HEK293 (cell line): ENCODE data around the gene ID1.

ENCODE experiments used
- CTCF ChIA-PET: fragments of 350-600 bp; formaldehyde crosslinking; extraction: SDS; loops from one replicate; lab custom pipeline; 2021; ENCODE audit warnings: antibody characterized with exemption; lab: Yijun Ruan, JAX
- POLR2A ChIA-PET: fragments of 300-600 bp; formaldehyde crosslinking; extraction: SDS; loops from one replicate; lab custom pipeline; 2020; ENCODE audit warnings: antibody characterized with exemption, inconsistent platforms; lab: Yijun Ruan, JAX
- H3K27ac ChIP-seq: fragments of 200-500 bp; sonication (Bioruptor generic); 2 replicates; pipeline ENCODE4 v1.5.1; 2014; ENCODE audit warnings: low read depth, low read length, control low read depth, inconsistent platforms; ENCODE audit errors: extremely low read depth
- H3K36me3 ChIP-seq, 2 experiments: fragments of 200-500 bp in 1 of 2; sonication (Bioruptor generic) in 1 of 2; 1 replicate in 1 of 2; 2 replicates in 1 of 2; pipeline ENCODE4 v1.5.1; 2014 to 2017; ENCODE audit warnings: inconsistent platforms in 2 of 2, low read length in 2 of 2; ENCODE audit not compliant: control insufficient read depth in 2 of 2, insufficient read depth in 1 of 2
- H3K4me1 ChIP-seq: fragments of 200-500 bp; sonication (Bioruptor generic); 2 replicates; pipeline ENCODE4 v1.5.1; 2014; ENCODE audit warnings: mild to moderate bottlenecking, low read length, inconsistent platforms; ENCODE audit not compliant: control insufficient read depth, insufficient read depth
- H3K4me3 ChIP-seq: 2 replicates; pipeline ENCODE4 v1.5.1; 2011; ENCODE audit warnings: low read depth, mild to moderate bottlenecking, control low read depth, low read length, moderate library complexity
- H3K9me3 ChIP-seq: fragments of 200-500 bp; sonication (Bioruptor generic); 2 replicates; pipeline ENCODE4 v1.5.1; 2014; ENCODE audit warnings: low read depth, low read length, inconsistent platforms; ENCODE audit not compliant: control insufficient read depth, insufficient read depth
- GLI4 ChIP-seq: fragments of 450-650 bp; formaldehyde crosslinking; IDR thresholded peaks from 2 replicates; pipeline ENCODE4 v1.5.1; 2016; ENCODE audit warnings: missing biosample characterization, missing genetic modification characterization
- KLF10 ChIP-seq: fragments of 450-650 bp; IDR thresholded peaks from 2 replicates; pipeline ENCODE4 v1.5.1; 2018; ENCODE audit warnings: missing biosample characterization, mild to moderate bottlenecking, missing genetic modification characterization
- PRDM1 ChIP-seq: fragments of 450-650 bp; formaldehyde crosslinking; IDR thresholded peaks from 2 replicates; pipeline ENCODE4; 2016; ENCODE audit warnings: missing biosample characterization, missing genetic modification characterization
- ZNF133 ChIP-seq: fragments of 450-650 bp; formaldehyde crosslinking; IDR thresholded peaks from 2 replicates; pipeline ENCODE4 v1.5.1; 2016; ENCODE audit warnings: missing biosample characterization, missing genetic modification characterization
- ZNF155 ChIP-seq: fragments of 450-650 bp; formaldehyde crosslinking; IDR thresholded peaks from 2 replicates; pipeline ENCODE4 v1.5.1; 2016; ENCODE audit warnings: missing biosample characterization, missing genetic modification characterization
- ZNF16 ChIP-seq: fragments of 450-650 bp; formaldehyde crosslinking; IDR thresholded peaks from 2 replicates; pipeline ENCODE4 v1.5.1; 2016; ENCODE audit warnings: low read depth, missing biosample characterization, missing genetic modification characterization
- ZNF169 ChIP-seq: fragments of 450-650 bp; formaldehyde crosslinking; IDR thresholded peaks from 2 replicates; pipeline ENCODE4 v1.5.1; 2016; ENCODE audit warnings: missing biosample characterization, missing genetic modification characterization
- ZNF19 ChIP-seq: fragments of 450-650 bp; formaldehyde crosslinking; IDR thresholded peaks from 2 replicates; pipeline ENCODE4; 2016; ENCODE audit warnings: missing biosample characterization, missing genetic modification characterization, low read depth
- ZNF302 ChIP-seq: fragments of 450-650 bp; formaldehyde crosslinking; IDR thresholded peaks from 2 replicates; pipeline ENCODE4 v1.5.1; 2016; ENCODE audit warnings: missing biosample characterization, missing genetic modification characterization, low read depth
- ZNF350 ChIP-seq: fragments of 450-650 bp; formaldehyde crosslinking; IDR thresholded peaks from 2 replicates; pipeline ENCODE4 v1.5.0; 2017; ENCODE audit warnings: missing biosample characterization, mild to moderate bottlenecking, missing genetic modification characterization
- ZNF404 ChIP-seq: fragments of 450-650 bp; formaldehyde crosslinking; IDR thresholded peaks from 2 replicates; pipeline ENCODE4 v1.5.1; 2017; ENCODE audit warnings: missing biosample characterization, missing genetic modification characterization
- ZNF776 ChIP-seq: fragments of 450-650 bp; formaldehyde crosslinking; IDR thresholded peaks from 2 replicates; pipeline ENCODE4 v1.5.0; 2017; ENCODE audit warnings: missing biosample characterization, missing genetic modification characterization, borderline replicate concordance
- ZNF777 ChIP-seq: fragments of 450-650 bp; formaldehyde crosslinking; IDR thresholded peaks from 2 replicates; pipeline ENCODE4 v1.5.1; 2017; ENCODE audit warnings: missing biosample characterization, missing genetic modification characterization, borderline replicate concordance
- ZXDB ChIP-seq: fragments of 450-650 bp; formaldehyde crosslinking; IDR thresholded peaks from 2 replicates; pipeline ENCODE4 v1.5.1; 2016; ENCODE audit warnings: missing biosample characterization, missing genetic modification characterization
- TF ChIP-seq, protein P1 (sequence below): fragments of 450-650 bp; formaldehyde crosslinking; IDR thresholded peaks from 2 replicates; pipeline ENCODE4 v1.5.1; 2016; ENCODE audit warnings: missing biosample characterization, missing genetic modification characterization, low read depth
- TF ChIP-seq, protein P2 (sequence below): fragments of 450-650 bp; formaldehyde crosslinking; conservative IDR thresholded peaks from 2 replicates; pipeline ENCODE4 v1.5.1; 2016; ENCODE audit warnings: low read depth, missing biosample characterization, missing genetic modification characterization
- TF ChIP-seq, protein P3 (sequence below): fragments of 450-650 bp; formaldehyde crosslinking; IDR thresholded peaks from 2 replicates; pipeline ENCODE4 v1.5.1; 2017; ENCODE audit warnings: missing biosample characterization, missing genetic modification characterization
- TF ChIP-seq, protein P4 (sequence below): fragments of 450-650 bp; IDR thresholded peaks from 2 replicates; pipeline ENCODE4 v1.5.1; 2018; ENCODE audit warnings: missing biosample characterization, missing genetic modification characterization
- TF ChIP-seq, protein P5 (sequence below): sonication (generic); formaldehyde crosslinking; IDR thresholded peaks from 2 replicates; pipeline ENCODE4 v1.8.1; 2022; ENCODE audit warnings: mild to moderate bottlenecking, moderate library complexity, missing genetic modification reagents
- TF ChIP-seq, protein P6 (sequence below): fragments of 450-650 bp; formaldehyde crosslinking; IDR thresholded peaks from 2 replicates; pipeline ENCODE4 v1.5.1; 2016; ENCODE audit warnings: missing biosample characterization, missing genetic modification characterization

The ID1 gene

DNA sequence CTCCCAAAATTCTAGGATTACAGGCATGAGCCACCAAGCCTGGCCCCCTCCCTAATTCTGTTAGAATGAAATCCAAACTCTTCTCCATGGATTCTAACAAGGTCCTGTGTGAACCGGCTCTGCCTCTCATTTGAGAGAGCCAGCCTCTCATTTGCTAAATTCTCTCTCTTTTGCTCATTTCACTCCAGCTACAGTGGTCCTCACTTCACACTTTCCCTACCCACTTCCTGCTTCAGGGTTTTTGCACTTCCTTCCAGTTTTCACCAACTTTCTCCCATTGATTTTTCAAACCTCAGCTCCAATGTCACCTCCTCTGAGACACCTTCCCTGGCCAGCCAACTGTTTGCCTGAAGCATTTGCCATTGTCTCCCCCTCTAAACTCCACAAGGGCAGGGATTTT lies 37.7 kb downstream of the ID1 start:
- TF ChIP-seq, protein P1, sequence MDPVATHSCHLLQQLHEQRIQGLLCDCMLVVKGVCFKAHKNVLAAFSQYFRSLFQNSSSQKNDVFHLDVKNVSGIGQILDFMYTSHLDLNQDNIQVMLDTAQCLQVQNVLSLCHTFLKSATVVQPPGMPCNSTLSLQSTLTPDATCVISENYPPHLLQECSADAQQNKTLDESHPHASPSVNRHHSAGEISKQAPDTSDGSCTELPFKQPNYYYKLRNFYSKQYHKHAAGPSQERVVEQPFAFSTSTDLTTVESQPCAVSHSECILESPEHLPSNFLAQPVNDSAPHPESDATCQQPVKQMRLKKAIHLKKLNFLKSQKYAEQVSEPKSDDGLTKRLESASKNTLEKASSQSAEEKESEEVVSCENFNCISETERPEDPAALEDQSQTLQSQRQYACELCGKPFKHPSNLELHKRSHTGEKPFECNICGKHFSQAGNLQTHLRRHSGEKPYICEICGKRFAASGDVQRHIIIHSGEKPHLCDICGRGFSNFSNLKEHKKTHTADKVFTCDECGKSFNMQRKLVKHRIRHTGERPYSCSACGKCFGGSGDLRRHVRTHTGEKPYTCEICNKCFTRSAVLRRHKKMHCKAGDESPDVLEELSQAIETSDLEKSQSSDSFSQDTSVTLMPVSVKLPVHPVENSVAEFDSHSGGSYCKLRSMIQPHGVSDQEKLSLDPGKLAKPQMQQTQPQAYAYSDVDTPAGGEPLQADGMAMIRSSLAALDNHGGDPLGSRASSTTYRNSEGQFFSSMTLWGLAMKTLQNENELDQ (tag by site-specific recombination) = no peak
- TF ChIP-seq PRDM1 = peak; percentile 97
- TF ChIP-seq ZNF776 = no peak
- no peak for TF ChIP-seq KLF10
- TF ChIP-seq, protein P2, sequence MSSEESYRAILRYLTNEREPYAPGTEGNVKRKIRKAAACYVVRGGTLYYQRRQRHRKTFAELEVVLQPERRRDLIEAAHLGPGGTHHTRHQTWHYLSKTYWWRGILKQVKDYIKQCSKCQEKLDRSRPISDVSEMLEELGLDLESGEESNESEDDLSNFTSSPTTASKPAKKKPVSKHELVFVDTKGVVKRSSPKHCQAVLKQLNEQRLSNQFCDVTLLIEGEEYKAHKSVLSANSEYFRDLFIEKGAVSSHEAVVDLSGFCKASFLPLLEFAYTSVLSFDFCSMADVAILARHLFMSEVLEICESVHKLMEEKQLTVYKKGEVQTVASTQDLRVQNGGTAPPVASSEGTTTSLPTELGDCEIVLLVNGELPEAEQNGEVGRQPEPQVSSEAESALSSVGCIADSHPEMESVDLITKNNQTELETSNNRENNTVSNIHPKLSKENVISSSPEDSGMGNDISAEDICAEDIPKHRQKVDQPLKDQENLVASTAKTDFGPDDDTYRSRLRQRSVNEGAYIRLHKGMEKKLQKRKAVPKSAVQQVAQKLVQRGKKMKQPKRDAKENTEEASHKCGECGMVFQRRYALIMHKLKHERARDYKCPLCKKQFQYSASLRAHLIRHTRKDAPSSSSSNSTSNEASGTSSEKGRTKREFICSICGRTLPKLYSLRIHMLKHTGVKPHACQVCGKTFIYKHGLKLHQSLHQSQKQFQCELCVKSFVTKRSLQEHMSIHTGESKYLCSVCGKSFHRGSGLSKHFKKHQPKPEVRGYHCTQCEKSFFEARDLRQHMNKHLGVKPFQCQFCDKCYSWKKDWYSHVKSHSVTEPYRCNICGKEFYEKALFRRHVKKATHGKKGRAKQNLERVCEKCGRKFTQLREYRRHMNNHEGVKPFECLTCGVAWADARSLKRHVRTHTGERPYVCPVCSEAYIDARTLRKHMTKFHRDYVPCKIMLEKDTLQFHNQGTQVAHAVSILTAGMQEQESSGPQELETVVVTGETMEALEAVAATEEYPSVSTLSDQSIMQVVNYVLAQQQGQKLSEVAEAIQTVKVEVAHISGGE (tag by site-specific recombination) = 0 out of 2 replicates have a peak, but pooled peaks have one; percentile 16
- TF ChIP-seq ZXDB (tag by site-specific recombination) = no peak
- TF ChIP-seq ZNF16 (tag by site-specific recombination) = no peak
- TF ChIP-seq, protein P3, sequence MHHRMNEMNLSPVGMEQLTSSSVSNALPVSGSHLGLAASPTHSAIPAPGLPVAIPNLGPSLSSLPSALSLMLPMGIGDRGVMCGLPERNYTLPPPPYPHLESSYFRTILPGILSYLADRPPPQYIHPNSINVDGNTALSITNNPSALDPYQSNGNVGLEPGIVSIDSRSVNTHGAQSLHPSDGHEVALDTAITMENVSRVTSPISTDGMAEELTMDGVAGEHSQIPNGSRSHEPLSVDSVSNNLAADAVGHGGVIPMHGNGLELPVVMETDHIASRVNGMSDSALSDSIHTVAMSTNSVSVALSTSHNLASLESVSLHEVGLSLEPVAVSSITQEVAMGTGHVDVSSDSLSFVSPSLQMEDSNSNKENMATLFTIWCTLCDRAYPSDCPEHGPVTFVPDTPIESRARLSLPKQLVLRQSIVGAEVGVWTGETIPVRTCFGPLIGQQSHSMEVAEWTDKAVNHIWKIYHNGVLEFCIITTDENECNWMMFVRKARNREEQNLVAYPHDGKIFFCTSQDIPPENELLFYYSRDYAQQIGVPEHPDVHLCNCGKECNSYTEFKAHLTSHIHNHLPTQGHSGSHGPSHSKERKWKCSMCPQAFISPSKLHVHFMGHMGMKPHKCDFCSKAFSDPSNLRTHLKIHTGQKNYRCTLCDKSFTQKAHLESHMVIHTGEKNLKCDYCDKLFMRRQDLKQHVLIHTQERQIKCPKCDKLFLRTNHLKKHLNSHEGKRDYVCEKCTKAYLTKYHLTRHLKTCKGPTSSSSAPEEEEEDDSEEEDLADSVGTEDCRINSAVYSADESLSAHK (tag by site-specific recombination) = no peak
- no peak for TF ChIP-seq ZNF155 (tag by site-specific recombination)
- TF ChIP-seq ZNF169 (tag by site-specific recombination) = no peak
- TF ChIP-seq, protein P4, sequence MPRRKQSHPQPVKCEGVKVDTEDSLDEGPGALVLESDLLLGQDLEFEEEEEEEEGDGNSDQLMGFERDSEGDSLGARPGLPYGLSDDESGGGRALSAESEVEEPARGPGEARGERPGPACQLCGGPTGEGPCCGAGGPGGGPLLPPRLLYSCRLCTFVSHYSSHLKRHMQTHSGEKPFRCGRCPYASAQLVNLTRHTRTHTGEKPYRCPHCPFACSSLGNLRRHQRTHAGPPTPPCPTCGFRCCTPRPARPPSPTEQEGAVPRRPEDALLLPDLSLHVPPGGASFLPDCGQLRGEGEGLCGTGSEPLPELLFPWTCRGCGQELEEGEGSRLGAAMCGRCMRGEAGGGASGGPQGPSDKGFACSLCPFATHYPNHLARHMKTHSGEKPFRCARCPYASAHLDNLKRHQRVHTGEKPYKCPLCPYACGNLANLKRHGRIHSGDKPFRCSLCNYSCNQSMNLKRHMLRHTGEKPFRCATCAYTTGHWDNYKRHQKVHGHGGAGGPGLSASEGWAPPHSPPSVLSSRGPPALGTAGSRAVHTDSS (tag by site-specific recombination) = no peak
- TF ChIP-seq, protein P5, sequence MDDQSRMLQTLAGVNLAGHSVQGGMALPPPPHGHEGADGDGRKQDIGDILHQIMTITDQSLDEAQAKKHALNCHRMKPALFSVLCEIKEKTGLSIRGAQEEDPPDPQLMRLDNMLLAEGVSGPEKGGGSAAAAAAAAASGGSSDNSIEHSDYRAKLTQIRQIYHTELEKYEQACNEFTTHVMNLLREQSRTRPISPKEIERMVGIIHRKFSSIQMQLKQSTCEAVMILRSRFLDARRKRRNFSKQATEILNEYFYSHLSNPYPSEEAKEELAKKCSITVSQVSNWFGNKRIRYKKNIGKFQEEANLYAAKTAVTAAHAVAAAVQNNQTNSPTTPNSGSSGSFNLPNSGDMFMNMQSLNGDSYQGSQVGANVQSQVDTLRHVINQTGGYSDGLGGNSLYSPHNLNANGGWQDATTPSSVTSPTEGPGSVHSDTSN = no peak
- TF ChIP-seq GLI4 (tag by site-specific recombination) = no peak
- Histone ChIP-seq H3K27ac (no peak overlapping the region), H3K36me3 (no peaks in the 10 kb centered on the region), H3K9me3 (no peaks in the 10 kb centered on the region), H3K4me3 (no peak overlapping the region), H3K4me1 (no peaks in the 10 kb centered on the region)
- CTCF ChIA-PET = interaction anchor here (2.9 kb wide), 1 partner anchor 8 kb away, joined by 15 read pairs; no protein-coding TSS in a partner anchor
- POLR2A ChIA-PET = no interaction called here

DNA sequence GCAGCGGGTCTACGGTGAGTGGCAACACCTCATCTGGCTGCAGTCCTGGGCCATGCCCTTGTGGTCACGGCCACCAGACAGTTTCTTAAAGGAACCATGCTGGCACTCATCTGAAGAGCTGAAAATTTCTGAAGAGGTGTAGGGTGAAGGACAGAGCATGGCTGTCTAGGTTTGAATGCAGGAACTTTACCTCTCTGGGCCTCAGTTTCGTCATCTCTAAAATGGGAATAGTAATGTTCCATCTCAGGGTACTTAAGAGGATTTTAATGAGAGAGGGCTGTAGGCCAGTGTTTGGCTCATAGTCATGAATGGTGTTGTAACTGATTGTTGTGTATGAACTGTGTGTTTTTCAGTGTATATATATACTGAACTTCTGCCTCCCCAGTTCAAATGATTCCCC lies 38.4 kb downstream of the ID1 start:
- TF ChIP-seq ZNF404 (no peak), ZNF302 (no peak), ZNF350 (tag by site-specific recombination) (no peak), ZNF133 (tag by site-specific recombination) (no peak), ZNF777 (tag by site-specific recombination) (no peak), ZNF19 (no peak)
- TF ChIP-seq, protein P6, sequence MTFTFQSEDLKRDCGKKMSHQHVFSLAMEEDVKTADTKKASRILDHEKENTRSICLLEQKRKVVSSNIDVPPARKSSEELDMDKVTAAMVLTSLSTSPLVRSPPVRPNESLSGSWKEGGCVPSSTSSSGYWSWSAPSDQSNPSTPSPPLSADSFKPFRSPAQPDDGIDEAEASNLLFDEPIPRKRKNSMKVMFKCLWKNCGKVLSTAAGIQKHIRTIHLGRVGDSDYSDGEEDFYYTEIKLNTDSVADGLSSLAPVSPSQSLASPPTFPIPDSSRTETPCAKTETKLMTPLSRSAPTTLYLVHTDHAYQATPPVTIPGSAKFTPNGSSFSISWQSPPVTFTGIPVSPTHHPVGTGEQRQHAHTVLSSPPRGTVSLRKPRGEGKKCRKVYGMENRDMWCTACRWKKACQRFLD = no peak
- TF ChIP-seq, all 188 proteins: peak for 0
- Histone ChIP-seq H3K4me1 (no peaks in the 10 kb centered on the region), H3K9me3 (no peaks in the 10 kb centered on the region), H3K27ac (no peak overlapping the region), H3K4me3 (no peak overlapping the region), H3K36me3 (no peaks in the 10 kb centered on the region)
- ChIA-PET CTCF (interaction anchor here (0.6 to 2.9 kb wide), 3 partner anchors 9 to 80 kb away, joined by 4 to 15 read pairs (median 12); partner anchors contain the start of gene BCL2L1), POLR2A (no interaction called here)
